SK-N-SH treated with all-trans-retinoic acid at 6 μM for 48 hours (cell line): Measurements from ENCODE around the gene LSM14A.

ENCODE experiments used
- ARNTL ChIP-seq: fragments of 450-650 bp; formaldehyde crosslinking; IDR thresholded peaks from 2 replicates; pipeline ENCODE4 v1.5.0; 2020; ENCODE audit warnings: low read depth, mild to moderate bottlenecking, moderate library complexity, borderline replicate concordance
- BACH2 ChIP-seq: fragments of 250-450 bp; sonication (Bioruptor Pico); IDR thresholded peaks from 2 replicates; pipeline ENCODE4 v1.9.0; 2021; ENCODE audit warnings: mild to moderate bottlenecking, borderline replicate concordance
- CREB5 ChIP-seq: fragments of 250-450 bp; sonication (Bioruptor Pico); IDR thresholded peaks from 2 replicates; pipeline ENCODE4 v1.5.1; 2020; ENCODE audit warnings: low read depth, mild to moderate bottlenecking, moderate library complexity
- CSDC2 ChIP-seq: fragments of 250-450 bp; sonication (Bioruptor Pico); IDR thresholded peaks from 2 replicates; pipeline ENCODE4 v1.5.0; 2020; ENCODE audit warnings: mild to moderate bottlenecking, moderate library complexity
- ISL1 ChIP-seq: fragments of 250-450 bp; sonication (Bioruptor Pico); IDR thresholded peaks from 2 replicates; pipeline ENCODE4 v2.1.2; 2022; ENCODE audit warnings: mild to moderate bottlenecking, moderate library complexity
- RARB ChIP-seq: fragments of 250-450 bp; sonication (Bioruptor Pico); IDR thresholded peaks from 2 replicates; pipeline ENCODE4 v1.8.0; 2021; ENCODE audit warnings: mild to moderate bottlenecking, moderate library complexity
- TCF4 ChIP-seq: fragments of 250-450 bp; sonication (Bioruptor Pico); IDR thresholded peaks from 2 replicates; pipeline ENCODE4 v1.8.0; 2021; ENCODE audit warnings: mild to moderate bottlenecking, moderate library complexity, borderline replicate concordance
- TSHZ2 ChIP-seq: fragments of 250-450 bp; sonication (Bioruptor Pico); IDR thresholded peaks from 2 replicates; pipeline ENCODE4 v1.5.0; 2020; ENCODE audit warnings: mild to moderate bottlenecking, moderate library complexity
- ZC3H10 ChIP-seq: fragments of 250-450 bp; sonication (Bioruptor Pico); IDR thresholded peaks from 2 replicates; pipeline ENCODE4 v1.5.1; 2021; ENCODE audit warnings: mild to moderate bottlenecking, moderate library complexity
- ZFP3 ChIP-seq: fragments of 250-450 bp; sonication (Bioruptor Pico); IDR thresholded peaks from 2 replicates; pipeline ENCODE4 v1.5.0; 2020; ENCODE audit warnings: mild to moderate bottlenecking, moderate library complexity
- ZFP30 ChIP-seq: fragments of 450-650 bp; formaldehyde crosslinking; IDR thresholded peaks from 2 replicates; pipeline ENCODE4 v1.5.0; 2022; ENCODE audit warnings: mild to moderate bottlenecking, moderate library complexity
- ZNF565 ChIP-seq: fragments of 450-650 bp; formaldehyde crosslinking; conservative IDR thresholded peaks from 2 replicates; pipeline ENCODE4 v1.5.0; 2020; ENCODE audit warnings: low read depth, mild to moderate bottlenecking, moderate library complexity
- ZNF70 ChIP-seq: fragments of 450-650 bp; formaldehyde crosslinking; IDR thresholded peaks from 2 replicates; pipeline ENCODE4 v1.5.0; 2020; ENCODE audit warnings: mild to moderate bottlenecking, moderate library complexity
- ZNF8 ChIP-seq: fragments of 450-650 bp; formaldehyde crosslinking; IDR thresholded peaks from 2 replicates; pipeline ENCODE4 v1.5.0; 2020; ENCODE audit warnings: mild to moderate bottlenecking, moderate library complexity

GRCh38 chr19:34165295-34165738 lies 7.0 kb upstream of the LSM14A start:
- no peak for TF ChIP-seq RARB
- TF ChIP-seq ZFP3 (CRISPR knock-in tag): no peak
- TF ChIP-seq ZNF70: no peak
- no peak for TF ChIP-seq CREB5 (CRISPR knock-in tag)
- no peak for TF ChIP-seq BACH2
- TF ChIP-seq TCF4 (CRISPR knock-in tag): no peak
- TF ChIP-seq ZNF8 (CRISPR knock-in tag): no peak
- TF ChIP-seq ZFP30: no peak
- no peak for TF ChIP-seq ZC3H10 (CRISPR knock-in tag)
- no peak for TF ChIP-seq ISL1 (CRISPR knock-in tag)
- no peak for TF ChIP-seq ARNTL (CRISPR knock-in tag)
- TF ChIP-seq TSHZ2: no peak
- TF ChIP-seq CSDC2 (CRISPR knock-in tag): no peak
- no peak for TF ChIP-seq ZNF565 (CRISPR knock-in tag)
